Thyroid gland (tissue), 4 donors: ENCODE results near the gene HOXC11. TPM values are rescaled to one million over a fixed set of nuclear protein-coding genes. Genes with fewer than 3 reads are reported as not detected.

Source experiments
- DNase-seq, 2 donors: peaks; one replicate each; pipeline ENCODE4 v3.0.0-alpha.2; 2019
- H3K27ac ChIP-seq, 3 donors: fragments of 200-600 bp; sonication (generic); 1 replicate in 2 of 3; 2 replicates in 1 of 3; pipeline ENCODE4 v1.5.1; 2016 to 2019; ENCODE audit warnings: mild to moderate bottlenecking in 1 of 3, moderate library complexity in 1 of 3
- H3K27me3 ChIP-seq: fragments of 200-600 bp; sonication (generic); one replicate; pipeline ENCODE4 v1.5.1; 2019
- H3K36me3 ChIP-seq, 2 donors: fragments of 200-600 bp; sonication (generic); one replicate each; pipeline ENCODE4 v1.5.1; 2016 to 2019
- H3K4me1 ChIP-seq, 2 donors: fragments of 200-600 bp; sonication (generic); one replicate each; pipeline ENCODE4 v1.5.1; 2017 to 2019
- H3K4me3 ChIP-seq, 3 donors: fragments of 200-600 bp; sonication (generic); replicated peaks in 1 of 3; 1 replicate in 2 of 3; 2 replicates in 1 of 3; pipeline ENCODE4 v1.5.1; 2016; ENCODE audit warnings: mild to moderate bottlenecking in 1 of 3
- H3K9me3 ChIP-seq: fragments of 200-600 bp; sonication (generic); one replicate; pipeline ENCODE4 v1.5.1; 2017
- POLR2A ChIP-seq, 2 donors: fragments of 450-650 bp; IDR thresholded peaks; one replicate each; pipeline ENCODE4 v1.6.1; 2017; ENCODE audit warnings: antibody characterized with exemption in 2 of 2, mild to moderate bottlenecking in 2 of 2, moderate library complexity in 1 of 2
- WGBS, 2 donors: methylation state at CpG; one replicate each; pipeline ENCODE4 v1.1.5; 2017; 5-methylcytosine and 5-hydroxymethylcytosine counted together
- intact Hi-C: fragments of 100-400 bp; cut with DNase I; formaldehyde crosslinking; loops from one replicate; pipeline ENCODE4 v1.15.1; 2023
- total RNA-seq, 4 donors: library from RNA; depleted of rRNA; stranded (reverse); fragments of >200 nt; gene quantifications; one replicate each; pipeline ENCODE4 v1.2.3, GENCODE V29; 2016
- TF ChIP-seq, protein P1 (sequence below), 6 experiments: fragments of 200-600 bp in 3 of 6; fragments of 450-650 bp in 3 of 6; sonication (generic) in 3 of 6; IDR thresholded peaks; one replicate each; pipeline ENCODE4 v1.5.1; 2016 to 2019; ENCODE audit warnings: antibody characterized with exemption in 6 of 6, mild to moderate bottlenecking in 2 of 6, inconsistent platforms in 1 of 6, moderate library complexity in 1 of 6

The HOXC11 gene
- total RNA-seq, 4 donors from 2014 or later: not detected

DNA sequence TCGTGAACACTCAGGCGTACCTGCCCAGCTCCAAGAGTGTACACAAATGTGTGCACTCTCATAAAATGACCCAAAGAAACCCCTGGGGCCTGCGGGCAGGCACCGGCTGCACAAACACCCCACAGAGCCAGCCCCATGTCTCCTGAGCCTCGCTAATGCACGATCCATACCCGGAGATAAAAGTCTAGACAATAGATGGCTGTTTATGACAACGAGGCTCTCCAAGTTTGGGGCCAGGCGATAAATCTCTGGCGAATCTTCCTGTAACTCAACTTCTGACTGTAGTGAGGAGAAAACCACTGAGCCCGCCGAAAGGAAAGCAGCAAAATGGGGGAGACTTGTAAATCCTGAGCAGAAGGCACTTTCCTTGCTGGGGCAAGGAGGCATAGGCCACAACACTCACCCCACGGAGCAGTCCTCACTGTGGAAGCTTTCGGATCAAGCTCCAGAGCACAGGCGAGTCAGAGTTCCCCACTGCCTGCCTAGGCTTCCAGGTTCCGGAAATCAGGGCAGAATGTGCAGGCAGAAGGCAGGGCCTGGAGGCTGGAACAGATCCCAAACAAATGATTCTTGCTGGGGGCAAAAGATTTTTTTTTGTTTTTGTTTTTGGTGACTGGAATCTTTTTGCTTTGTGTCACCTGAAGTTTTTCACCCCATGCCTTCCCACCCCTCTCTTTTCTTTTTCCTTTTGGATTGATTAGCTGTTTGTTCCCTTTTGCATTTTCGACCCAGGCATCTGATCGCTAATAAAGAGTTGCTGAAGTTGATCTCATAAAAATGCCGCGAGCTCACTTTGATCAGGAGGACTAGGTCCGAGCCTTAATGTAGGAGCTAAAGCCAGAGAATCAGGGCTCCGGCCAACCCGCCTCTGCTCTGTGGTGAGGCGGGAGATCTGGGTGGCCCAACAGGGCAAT is 4.5 kb upstream of the HOXC11 start:
- H3K27ac ChIP-seq: no peak overlapping the region
- WGBS, 2 donors: 14 to 24% methylated on average over 24 of the region's 24 CpGs
- intact Hi-C loops: no loop called here
- H3K4me3 ChIP-seq: no peak overlapping the region
- no peak for TF ChIP-seq POLR2A (IDR thresholded peaks at IDR 0.05)
- TF ChIP-seq, protein P1, sequence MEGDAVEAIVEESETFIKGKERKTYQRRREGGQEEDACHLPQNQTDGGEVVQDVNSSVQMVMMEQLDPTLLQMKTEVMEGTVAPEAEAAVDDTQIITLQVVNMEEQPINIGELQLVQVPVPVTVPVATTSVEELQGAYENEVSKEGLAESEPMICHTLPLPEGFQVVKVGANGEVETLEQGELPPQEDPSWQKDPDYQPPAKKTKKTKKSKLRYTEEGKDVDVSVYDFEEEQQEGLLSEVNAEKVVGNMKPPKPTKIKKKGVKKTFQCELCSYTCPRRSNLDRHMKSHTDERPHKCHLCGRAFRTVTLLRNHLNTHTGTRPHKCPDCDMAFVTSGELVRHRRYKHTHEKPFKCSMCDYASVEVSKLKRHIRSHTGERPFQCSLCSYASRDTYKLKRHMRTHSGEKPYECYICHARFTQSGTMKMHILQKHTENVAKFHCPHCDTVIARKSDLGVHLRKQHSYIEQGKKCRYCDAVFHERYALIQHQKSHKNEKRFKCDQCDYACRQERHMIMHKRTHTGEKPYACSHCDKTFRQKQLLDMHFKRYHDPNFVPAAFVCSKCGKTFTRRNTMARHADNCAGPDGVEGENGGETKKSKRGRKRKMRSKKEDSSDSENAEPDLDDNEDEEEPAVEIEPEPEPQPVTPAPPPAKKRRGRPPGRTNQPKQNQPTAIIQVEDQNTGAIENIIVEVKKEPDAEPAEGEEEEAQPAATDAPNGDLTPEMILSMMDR (IDR thresholded peaks at IDR 0.05): no peak
- no peak for DNase-seq
- H3K36me3 ChIP-seq: no peaks in the 10 kb centered on the region
- H3K9me3 ChIP-seq: no peaks in the 10 kb centered on the region
- H3K4me1 ChIP-seq: peaks cover 0 to 11% of the 10 kb centered on the region in 2 donors
- H3K27me3 ChIP-seq: peaks cover 79% of the 10 kb centered on the region

GRCh38 chr12:53969588-53970259 is 3.2 kb upstream of the HOXC11 start:
- peaks cover 6 to 21% of the 10 kb centered on the region in 2 donors for H3K4me1 ChIP-seq
- H3K9me3 ChIP-seq: no peaks in the 10 kb centered on the region
- intact Hi-C loops: no loop called here
- no peak overlapping the region for H3K4me3 ChIP-seq
- no peak for DNase-seq
- no peaks in the 10 kb centered on the region for H3K36me3 ChIP-seq
- H3K27me3 ChIP-seq: peaks cover 79% of the 10 kb centered on the region
- 15 to 17% methylated on average over 12 of the region's 12 CpGs for WGBS, 2 donors
- no peak for TF ChIP-seq POLR2A (IDR thresholded peaks at IDR 0.05)
- TF ChIP-seq, protein P1 (IDR thresholded peaks at IDR 0.05): no peak
- H3K27ac ChIP-seq: no peak overlapping the region

GRCh38 chr12:53970451-53970850 is 2.5 kb upstream of the HOXC11 start:
- H3K27me3 ChIP-seq: peaks cover 80% of the 10 kb centered on the region
- intact Hi-C loops: no loop called here

GRCh38 chr12:53971129-53971528 is 1.8 kb upstream of the HOXC11 start:
- TF ChIP-seq, protein P1 (IDR thresholded peaks at IDR 0.05): no peak
- no peak for TF ChIP-seq POLR2A (IDR thresholded peaks at IDR 0.05)
- no peak overlapping the region for H3K4me3 ChIP-seq
- no peak overlapping the region for H3K27ac ChIP-seq
- no peaks in the 10 kb centered on the region for H3K9me3 ChIP-seq
- H3K36me3 ChIP-seq: no peaks in the 10 kb centered on the region
- H3K27me3 ChIP-seq: peaks cover 78% of the 10 kb centered on the region
- 45 to 65% methylated on average over 3 of the region's 3 CpGs for WGBS, 2 donors
- H3K4me1 ChIP-seq: peaks cover 9 to 30% of the 10 kb centered on the region in 2 donors
- DNase-seq: no peak
- intact Hi-C loops: no loop called here

More at GRCh38 chr12:53970451-53970850, 2.5 kb upstream of the HOXC11 start:
- no peak for TF ChIP-seq POLR2A (IDR thresholded peaks at IDR 0.05)
- TF ChIP-seq, protein P1 (IDR thresholded peaks at IDR 0.05): no peak
- H3K4me3 ChIP-seq: no peak overlapping the region
- 16 to 20% methylated on average over 4 of the region's 4 CpGs for WGBS, 2 donors
- H3K27ac ChIP-seq: no peak overlapping the region
- H3K9me3 ChIP-seq: no peaks in the 10 kb centered on the region
- DNase-seq: no peak
- peaks cover 9 to 28% of the 10 kb centered on the region in 2 donors for H3K4me1 ChIP-seq
- no peaks in the 10 kb centered on the region for H3K36me3 ChIP-seq

DNA sequence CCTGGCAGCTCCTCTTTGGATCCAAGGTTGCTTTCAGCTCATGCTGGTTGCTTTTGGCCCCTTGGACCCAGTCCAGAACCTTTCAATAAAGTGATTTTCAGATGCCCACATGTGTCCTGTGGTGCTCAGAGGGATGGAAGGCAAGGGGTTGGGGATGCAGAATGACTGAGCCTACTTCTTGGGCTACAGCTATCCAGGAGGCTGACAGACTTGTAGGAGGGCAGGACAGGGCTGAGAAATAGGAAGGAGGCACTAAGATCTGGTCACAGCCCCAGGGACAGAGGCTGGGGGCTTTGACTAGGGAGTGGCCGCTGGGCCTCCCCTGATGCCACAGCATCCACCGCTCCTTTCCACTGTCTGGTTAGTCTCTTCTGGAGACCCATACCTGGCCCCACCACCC is 1.2 kb upstream of the HOXC11 start:
- no peaks in the 10 kb centered on the region for H3K36me3 ChIP-seq
- peaks cover 9 to 26% of the 10 kb centered on the region in 2 donors for H3K4me1 ChIP-seq
- TF ChIP-seq POLR2A (IDR thresholded peaks at IDR 0.05): no peak
- TF ChIP-seq, protein P1 (IDR thresholded peaks at IDR 0.05): no peak
- DNase-seq: no peak
- no peaks in the 10 kb centered on the region for H3K9me3 ChIP-seq
- peaks cover 77% of the 10 kb centered on the region for H3K27me3 ChIP-seq
- no peak overlapping the region for H3K4me3 ChIP-seq
- WGBS, 2 donors: 27 to 28% methylated on average over 2 of the region's 2 CpGs
- intact Hi-C loops: no loop called here
- no peak overlapping the region for H3K27ac ChIP-seq
